Vagina (tissue), 2 donors: Measurements from ENCODE around the gene PTPRN2. TPM values are rescaled to one million over a fixed set of nuclear protein-coding genes. Genes with fewer than 3 reads are reported as not detected.

Experiments used
- DNase-seq, 2 donors: peaks; one replicate each; pipeline ENCODE4 v3.0.0-alpha.2; 2017; ENCODE audit errors: extremely low spot score in 2 of 2
- H3K27ac ChIP-seq: fragments of 200-600 bp; sonication (generic); one replicate; pipeline ENCODE4 v1.5.1; 2019
- H3K27me3 ChIP-seq: fragments of 200-600 bp; sonication (generic); one replicate; pipeline ENCODE4 v1.5.1; 2019
- H3K36me3 ChIP-seq, 2 donors: fragments of 200-600 bp; sonication (generic); one replicate each; pipeline ENCODE4 v1.5.1; 2017 to 2019
- H3K4me1 ChIP-seq: fragments of 200-600 bp; sonication (generic); one replicate; pipeline ENCODE4 v1.5.1; 2019
- H3K4me3 ChIP-seq, 2 donors: fragments of 200-600 bp; sonication (generic); 1 replicate in 1 of 2; 2 replicates in 1 of 2; pipeline ENCODE4 v1.5.1; 2016 to 2019
- H3K9me3 ChIP-seq: fragments of 200-600 bp; sonication (generic); one replicate; pipeline ENCODE4 v1.5.1; 2019
- CTCF ChIP-seq, 3 experiments: fragments of 450-650 bp in 2 of 3; fragments of 200-600 bp in 1 of 3; sonication (generic) in 1 of 3; IDR thresholded peaks; one replicate each; pipeline ENCODE4 v1.5.1; 2017 to 2019; ENCODE audit warnings: antibody characterized with exemption in 3 of 3, mild to moderate bottlenecking in 2 of 3, moderate library complexity in 2 of 3
- POLR2A ChIP-seq, 2 donors: fragments of 450-650 bp; IDR thresholded peaks; one replicate each; pipeline ENCODE4 v1.6.1; 2017; ENCODE audit warnings: antibody characterized with exemption in 2 of 2, mild to moderate bottlenecking in 2 of 2, moderate library complexity in 2 of 2
- POLR2AphosphoS5 ChIP-seq, 2 donors: sonication (generic); formaldehyde crosslinking; IDR thresholded peaks; one replicate each; pipeline ENCODE4 v1.9.0; 2017; ENCODE audit warnings: antibody characterized with exemption in 2 of 2, mild to moderate bottlenecking in 2 of 2, low read depth in 1 of 2; ENCODE audit not compliant: insufficient read depth in 1 of 2
- intact Hi-C: fragments of 100-400 bp; cut with DNase I; formaldehyde crosslinking; loops from one replicate; pipeline ENCODE4 v1.15.1; 2023
- total RNA-seq: library from RNA; depleted of rRNA; stranded (reverse); fragments of >200 nt; gene quantifications from one replicate; pipeline ENCODE4 v1.2.3, GENCODE V29; 2016

PTPRN2 gene
- total RNA-seq, 1 donor from 2014 or later, result 7.4 TPM

GRCh38 chr7:157561523-157561785 is 1026.2 kb downstream of the PTPRN2 start:
- no peaks in the 10 kb centered on the region for H3K27me3 ChIP-seq
- intact Hi-C loops, result no loop called here
- H3K4me1 ChIP-seq, result no peaks in the 10 kb centered on the region
- no peak for TF ChIP-seq POLR2A (IDR thresholded peaks at IDR 0.05)
- TF ChIP-seq CTCF (IDR thresholded peaks at IDR 0.05), result no peak
- TF ChIP-seq POLR2AphosphoS5 (IDR thresholded peaks at IDR 0.05; ENCODE audit: insufficient read depth in 1 of 2, low read depth in 1 of 2), result no peak
- no peaks in the 10 kb centered on the region for H3K36me3 ChIP-seq
- H3K4me3 ChIP-seq, result no peak overlapping the region
- no peak overlapping the region for H3K27ac ChIP-seq
- no peak for DNase-seq
- no peaks in the 10 kb centered on the region for H3K9me3 ChIP-seq

GRCh38 chr7:157560710-157561522 is 1026.7 kb downstream of the PTPRN2 start:
- Histone ChIP-seq H3K27ac (no peak overlapping the region), H3K27me3 (no peaks in the 10 kb centered on the region), H3K4me3 (no peak overlapping the region), H3K4me1 (no peaks in the 10 kb centered on the region), H3K36me3 (no peaks in the 10 kb centered on the region), H3K9me3 (no peaks in the 10 kb centered on the region)
- intact Hi-C loops, result no loop called here
- DNase-seq, result no peak
- TF ChIP-seq POLR2A (IDR thresholded peaks at IDR 0.05), result no peak
- no peak for TF ChIP-seq CTCF (IDR thresholded peaks at IDR 0.05)
- TF ChIP-seq POLR2AphosphoS5 (IDR thresholded peaks at IDR 0.05; ENCODE audit: insufficient read depth in 1 of 2, low read depth in 1 of 2), result no peak

- Histone ChIP-seq H3K9me3 (no peaks in the 10 kb centered on the region), H3K27ac (no peak overlapping the region), H3K27me3 (no peaks in the 10 kb centered on the region), H3K4me1 (no peaks in the 10 kb centered on the region), H3K4me3 (no peak overlapping the region), H3K36me3 (no peaks in the 10 kb centered on the region)
- intact Hi-C loops, result no loop called here
- no peak for TF ChIP-seq CTCF (IDR thresholded peaks at IDR 0.05)
- no peak for TF ChIP-seq POLR2A (IDR thresholded peaks at IDR 0.05)
- TF ChIP-seq POLR2AphosphoS5 (IDR thresholded peaks at IDR 0.05; ENCODE audit: insufficient read depth in 1 of 2, low read depth in 1 of 2), result no peak
- no peak for DNase-seq
These were observed 1027.4 kb downstream of the PTPRN2 start for GRCh38 chr7:157560258-157560654.

GRCh38 chr7:157559596-157560257 is 1027.9 kb downstream of the PTPRN2 start:
- Histone ChIP-seq H3K4me3 (no peak overlapping the region), H3K27ac (no peak overlapping the region), H3K9me3 (no peaks in the 10 kb centered on the region), H3K27me3 (no peaks in the 10 kb centered on the region), H3K36me3 (no peaks in the 10 kb centered on the region), H3K4me1 (no peaks in the 10 kb centered on the region)
- no peak for DNase-seq
- intact Hi-C loops, result no loop called here
- TF ChIP-seq CTCF (IDR thresholded peaks at IDR 0.05) (no peak), POLR2A (IDR thresholded peaks at IDR 0.05) (no peak), POLR2AphosphoS5 (IDR thresholded peaks at IDR 0.05; ENCODE audit: insufficient read depth in 1 of 2, low read depth in 1 of 2) (no peak)
